PC-3 (cell line): Measurements from ENCODE around the gene TANC1. TPM values are rescaled to one million over a fixed set of nuclear protein-coding genes. Genes with fewer than 3 reads are reported as not detected.

Source experiments
- ATAC-seq: fragments of 200-7000 bp; cut with Tn5 transposase; 2 replicates; pipeline ENCODE4 v1.9.1; 2020; ENCODE audit warnings: mild to moderate bottlenecking, moderate library complexity
- BruUV-seq: library from RNA; stranded (reverse); fragments of 400-500 nt; replicated peaks from 2 replicates; lab custom pipeline; 2021; lab: Mats Ljungman, UMichigan
- CTCF ChIA-PET: fragments of 300-600 bp; sonication (Branson Sonifier 250); formaldehyde crosslinking; loops from one replicate; lab custom pipeline; 2022; ENCODE audit warnings: antibody characterized with exemption; lab: Charles Lee
- POLR2A ChIA-PET: fragments of 300-600 bp; sonication (Branson Sonifier 250); formaldehyde crosslinking; loops from one replicate; lab custom pipeline; 2022; ENCODE audit warnings: antibody characterized with exemption; ENCODE audit not compliant: unreplicated experiment; lab: Charles Lee
- DNase-seq: peaks from one replicate; pipeline ENCODE4 v3.0.0-alpha.2; 2015
- H2AFZ ChIP-seq: fragments of 300-600 bp; sonication (generic); 2 replicates; pipeline ENCODE4 v1.6.0; 2016; ENCODE audit warnings: antibody characterized with exemption, low read length
- H3F3A ChIP-seq: fragments of 300-600 bp; sonication (generic); one replicate; pipeline ENCODE4 v1.6.0; 2017; ENCODE audit warnings: antibody characterized with exemption, low read length, control low read depth, mild to moderate bottlenecking; ENCODE audit not compliant: unreplicated experiment
- H3K27ac ChIP-seq: fragments of 300-600 bp; sonication (generic); 2 replicates; pipeline ENCODE4 v1.5.1; 2016; ENCODE audit warnings: mild to moderate bottlenecking, low read length
- H3K27me3 ChIP-seq: fragments of 300-600 bp; sonication (generic); 2 replicates; pipeline ENCODE4 v1.6.1; 2016; ENCODE audit warnings: low read length, mixed read lengths
- H3K36me3 ChIP-seq: fragments of 300-600 bp; sonication (generic); 2 replicates; pipeline ENCODE4 v1.6.1; 2016; ENCODE audit warnings: low read depth, mixed run types, low read length, mixed read lengths
- H3K4me1 ChIP-seq: fragments of 300-600 bp; sonication (generic); 2 replicates; pipeline ENCODE4 v1.5.1; 2016; ENCODE audit warnings: low read length; ENCODE audit not compliant: insufficient read depth
- H3K4me2 ChIP-seq: fragments of 300-600 bp; sonication (generic); 2 replicates; pipeline ENCODE4 v1.6.0; 2016; ENCODE audit warnings: low read length
- H3K4me3 ChIP-seq: fragments of 300-600 bp; sonication (generic); 2 replicates; pipeline ENCODE4 v1.5.1; 2016; ENCODE audit warnings: mild to moderate bottlenecking, low read length, mixed read lengths
- H3K79me2 ChIP-seq: fragments of 300-600 bp; sonication (generic); 2 replicates; pipeline ENCODE4 v1.6.1; 2017; ENCODE audit warnings: low read length, mixed read lengths
- H3K9ac ChIP-seq: fragments of 300-600 bp; sonication (generic); 2 replicates; pipeline ENCODE4 v1.6.0; 2016; ENCODE audit warnings: mild to moderate bottlenecking, low read length
- H3K9me2 ChIP-seq: fragments of 300-600 bp; sonication (generic); replicated peaks from 2 replicates; pipeline ENCODE4 v1.6.1; 2016; ENCODE audit warnings: mixed run types, low read length, mixed read lengths
- H3K9me3 ChIP-seq: fragments of 300-600 bp; sonication (generic); 2 replicates; pipeline ENCODE4 v1.6.1; 2016; ENCODE audit warnings: low read length, mixed read lengths
- H4K20me1 ChIP-seq: fragments of 300-600 bp; sonication (generic); 2 replicates; pipeline ENCODE4 v1.6.1; 2016; ENCODE audit warnings: low read length, mixed read lengths
- EZH2 ChIP-seq: fragments of 300-600 bp; sonication (generic); IDR thresholded peaks from one replicate; pipeline ENCODE4 v1.6.1; 2017; ENCODE audit warnings: antibody characterized with exemption, mild to moderate bottlenecking, low read length; ENCODE audit not compliant: unreplicated experiment
- EZH2phosphoT487 ChIP-seq: fragments of 300-600 bp; sonication (generic); IDR thresholded peaks from 2 replicates; pipeline ENCODE4 v1.6.1; 2018; ENCODE audit warnings: mild to moderate bottlenecking, antibody characterized with exemption, low read length, borderline replicate concordance
- intact Hi-C: fragments of 100-400 bp; cut with micrococcal nuclease; formaldehyde crosslinking; loops from 2 replicates; pipeline ENCODE4 v1.9.0; 2023
- total RNA-seq: library from RNA; depleted of rRNA; stranded (reverse); fragments of >200 nt; gene quantifications from 2 replicates; pipeline ENCODE4 v1.2.3, GENCODE V29; 2014
- TF ChIP-seq, protein P1 (sequence below): fragments of 300-600 bp; sonication (generic); conservative IDR thresholded peaks from 2 replicates; pipeline ENCODE4 v1.5.1; 2017; ENCODE audit warnings: antibody characterized with exemption, low read depth, mild to moderate bottlenecking, low read length

Gene TANC1
- total RNA-seq, 1 experiment from 2014 or later, result 17.6 TPM

DNA sequence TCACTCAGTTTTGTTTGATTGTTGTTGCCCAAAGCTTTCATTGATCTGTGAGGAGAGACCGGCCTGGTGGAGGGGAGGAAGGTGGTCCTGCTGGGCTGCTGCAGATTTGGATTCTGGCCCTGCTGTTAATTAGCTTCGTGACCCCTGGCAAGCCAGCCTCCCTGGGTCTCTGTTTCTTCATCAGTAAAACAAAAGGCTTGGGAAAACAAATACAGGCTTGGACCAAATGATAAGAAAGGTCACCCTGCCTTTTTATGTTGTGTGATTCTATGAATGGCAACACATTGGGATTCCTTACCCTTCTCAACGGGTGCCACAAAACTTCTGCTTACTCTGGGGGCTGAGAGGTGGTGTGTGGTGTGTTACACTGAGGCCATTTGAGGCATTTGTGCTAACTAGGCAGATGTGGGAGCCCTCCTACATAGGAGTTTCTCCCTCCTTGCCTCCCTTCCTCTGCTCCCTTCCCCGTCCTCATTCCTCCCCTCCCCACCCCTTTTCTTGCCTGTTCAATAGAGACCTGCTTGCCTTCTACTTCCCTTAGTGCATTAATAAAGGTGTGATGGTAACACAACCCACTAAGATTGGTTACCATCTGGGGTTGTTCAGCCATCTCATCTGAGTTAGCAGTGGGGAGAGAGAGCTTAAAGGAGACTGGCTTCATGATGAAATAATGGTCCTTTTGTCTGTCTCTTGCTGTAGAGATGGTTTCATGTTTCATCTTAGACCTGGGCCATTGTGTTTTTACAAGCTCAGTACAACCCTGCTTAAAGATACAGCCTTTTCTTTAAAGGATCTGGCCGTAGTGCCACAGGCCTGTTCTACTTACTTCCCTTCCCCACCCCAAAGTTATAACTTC lies 96.2 kb downstream of the TANC1 start:
- TF ChIP-seq, protein P1, sequence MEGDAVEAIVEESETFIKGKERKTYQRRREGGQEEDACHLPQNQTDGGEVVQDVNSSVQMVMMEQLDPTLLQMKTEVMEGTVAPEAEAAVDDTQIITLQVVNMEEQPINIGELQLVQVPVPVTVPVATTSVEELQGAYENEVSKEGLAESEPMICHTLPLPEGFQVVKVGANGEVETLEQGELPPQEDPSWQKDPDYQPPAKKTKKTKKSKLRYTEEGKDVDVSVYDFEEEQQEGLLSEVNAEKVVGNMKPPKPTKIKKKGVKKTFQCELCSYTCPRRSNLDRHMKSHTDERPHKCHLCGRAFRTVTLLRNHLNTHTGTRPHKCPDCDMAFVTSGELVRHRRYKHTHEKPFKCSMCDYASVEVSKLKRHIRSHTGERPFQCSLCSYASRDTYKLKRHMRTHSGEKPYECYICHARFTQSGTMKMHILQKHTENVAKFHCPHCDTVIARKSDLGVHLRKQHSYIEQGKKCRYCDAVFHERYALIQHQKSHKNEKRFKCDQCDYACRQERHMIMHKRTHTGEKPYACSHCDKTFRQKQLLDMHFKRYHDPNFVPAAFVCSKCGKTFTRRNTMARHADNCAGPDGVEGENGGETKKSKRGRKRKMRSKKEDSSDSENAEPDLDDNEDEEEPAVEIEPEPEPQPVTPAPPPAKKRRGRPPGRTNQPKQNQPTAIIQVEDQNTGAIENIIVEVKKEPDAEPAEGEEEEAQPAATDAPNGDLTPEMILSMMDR, result no peak
- TF ChIP-seq EZH2 (no peak), EZH2phosphoT487 (no peak)
- Histone ChIP-seq H3K4me3 (no peak overlapping the region), H4K20me1 (no peaks in the 10 kb centered on the region), H3K27me3 (no peaks in the 10 kb centered on the region), H2AFZ (no peak overlapping the region), H3K4me1 (peaks cover 32% of the 10 kb centered on the region), H3K27ac (peak overlapping the region; percentile 64), H3K4me2 (peak overlapping the region; percentile 51), H3K9me2 (no peaks in the 10 kb centered on the region), H3K9ac (no peak overlapping the region), H3K9me3 (no peaks in the 10 kb centered on the region), H3K36me3 (peaks cover 13% of the 10 kb centered on the region), H3F3A (no peaks in the 10 kb centered on the region), H3K79me2 (peaks cover 28% of the 10 kb centered on the region; the same call in 1 of the 2 replicates)
- intact Hi-C loops, result loop anchor here (2.0 kb wide), 1 partner anchor 28 kb away; no protein-coding TSS in a partner anchor
- DNase-seq, result peak; percentile 63
- ChIA-PET CTCF (interaction anchor here (0.8 kb wide), 1 partner anchor 28 kb away, joined by 3 read pairs; no protein-coding TSS in a partner anchor), POLR2A (interaction anchor here (0.6 kb wide), 1 partner anchor 261 kb away, joined by 3 read pairs; no protein-coding TSS in a partner anchor)
- no TSS peak for BruUV-seq
- peak; percentile 97 for ATAC-seq

DNA sequence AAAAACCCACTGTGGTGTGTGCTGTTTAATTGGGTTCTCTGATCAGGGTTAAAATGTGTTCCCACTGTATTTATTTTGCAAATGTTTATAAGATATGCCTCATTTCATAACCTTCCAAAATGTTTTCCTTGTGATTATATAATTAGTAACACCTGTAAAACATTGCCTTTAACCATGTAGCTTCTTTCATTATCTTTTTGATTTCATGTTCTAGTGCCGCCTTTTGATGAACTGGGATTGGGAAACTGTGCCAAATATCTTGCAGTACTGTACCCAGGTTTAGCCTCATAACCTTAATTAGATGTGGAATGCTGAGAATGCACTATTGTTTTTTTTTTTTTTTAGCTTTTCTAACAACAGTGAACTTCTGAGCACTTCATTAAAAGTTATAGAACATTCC lies 96.9 kb downstream of the TANC1 start:
- no peak overlapping the region for H2AFZ ChIP-seq
- intact Hi-C loops, result loop anchor here (2.0 kb wide), 1 partner anchor 27 kb away; no protein-coding TSS in a partner anchor
- H3K9ac ChIP-seq, result no peak overlapping the region
- peaks cover 24% of the 10 kb centered on the region; the same call in 1 of the 2 replicates for H3K79me2 ChIP-seq
- DNase-seq (no peak), ATAC-seq (no peak)
- H4K20me1 ChIP-seq, result no peaks in the 10 kb centered on the region
- no TSS peak for BruUV-seq
- TF ChIP-seq EZH2phosphoT487, result no peak
- H3K27me3 ChIP-seq, result no peaks in the 10 kb centered on the region
- peak overlapping the region; percentile 64 for H3K27ac ChIP-seq
- H3K4me3 ChIP-seq, result no peak overlapping the region
- ChIA-PET CTCF (interaction anchor here (0.8 kb wide), 1 partner anchor 29 kb away, joined by 3 read pairs; no protein-coding TSS in a partner anchor), POLR2A (interaction anchor here (0.6 kb wide), 2 partner anchors 23 to 260 kb away, joined by 3 to 5 read pairs; no protein-coding TSS in a partner anchor)
- no peaks in the 10 kb centered on the region for H3K9me3 ChIP-seq
- H3K9me2 ChIP-seq, result no peaks in the 10 kb centered on the region
- H3F3A ChIP-seq, result no peaks in the 10 kb centered on the region
- peak overlapping the region; percentile 51 for H3K4me2 ChIP-seq
- peaks cover 13% of the 10 kb centered on the region for H3K36me3 ChIP-seq
- peaks cover 35% of the 10 kb centered on the region for H3K4me1 ChIP-seq

DNA sequence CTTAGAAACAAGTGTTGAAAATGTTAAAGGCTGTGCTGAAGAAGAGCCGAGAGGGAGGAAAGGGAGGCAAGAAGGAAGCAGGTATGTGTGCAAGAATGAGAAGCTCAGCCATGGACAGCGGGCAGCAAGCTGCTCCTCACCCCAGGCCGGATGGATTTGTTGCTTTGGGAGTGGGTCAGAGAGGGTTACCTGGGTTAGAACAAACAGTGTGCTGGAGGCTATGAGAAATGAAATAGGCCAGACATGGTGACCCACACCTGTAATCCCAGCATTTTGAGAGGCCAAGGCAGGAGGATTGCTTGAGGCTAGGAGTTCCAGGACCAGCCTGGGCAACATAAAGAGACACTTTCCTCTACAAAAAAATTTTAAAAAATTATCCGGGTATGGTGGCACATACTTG lies 97.5 kb downstream of the TANC1 start:
- TF ChIP-seq, protein P1, result no peak
- TF ChIP-seq EZH2phosphoT487, result no peak
- TF ChIP-seq EZH2, result no peak

More for the DNA sequence above, 97.5 kb downstream of the TANC1 start:
- H3K9ac ChIP-seq, result no peak overlapping the region
- ChIA-PET POLR2A (interaction anchor here (0.6 kb wide), 1 partner anchor 23 kb away, joined by 5 read pairs; no protein-coding TSS in a partner anchor), CTCF (interaction anchor here (0.8 kb wide), 1 partner anchor 30 kb away, joined by 3 read pairs; no protein-coding TSS in a partner anchor)
- no peaks in the 10 kb centered on the region for H3F3A ChIP-seq
- H3K4me2 ChIP-seq, result no peak overlapping the region
- peaks cover 35% of the 10 kb centered on the region for H3K4me1 ChIP-seq
- intact Hi-C loops, result loop anchor here (2.0 kb wide), 1 partner anchor 27 kb away; no protein-coding TSS in a partner anchor
- H3K79me2 ChIP-seq, result peaks cover 22% of the 10 kb centered on the region; the same call in 1 of the 2 replicates
- BruUV-seq, result TSS peak; percentile 5
- no peak overlapping the region for H3K27ac ChIP-seq
- no peak for ATAC-seq
- no peak for DNase-seq
- no peak overlapping the region for H3K4me3 ChIP-seq
- H3K27me3 ChIP-seq, result no peaks in the 10 kb centered on the region
- peaks cover 13% of the 10 kb centered on the region for H3K36me3 ChIP-seq
- H3K9me3 ChIP-seq, result no peaks in the 10 kb centered on the region
- H3K9me2 ChIP-seq, result no peaks in the 10 kb centered on the region
- no peak overlapping the region for H2AFZ ChIP-seq
- H4K20me1 ChIP-seq, result no peaks in the 10 kb centered on the region
